ENCODE results near the gene FBXW5. TPM values are rescaled to one million over a fixed set of nuclear protein-coding genes. Genes with fewer than 3 reads are reported as not detected.

The FBXW5 gene
- total RNA-seq, 1 donor = 157 TPM

DNA sequence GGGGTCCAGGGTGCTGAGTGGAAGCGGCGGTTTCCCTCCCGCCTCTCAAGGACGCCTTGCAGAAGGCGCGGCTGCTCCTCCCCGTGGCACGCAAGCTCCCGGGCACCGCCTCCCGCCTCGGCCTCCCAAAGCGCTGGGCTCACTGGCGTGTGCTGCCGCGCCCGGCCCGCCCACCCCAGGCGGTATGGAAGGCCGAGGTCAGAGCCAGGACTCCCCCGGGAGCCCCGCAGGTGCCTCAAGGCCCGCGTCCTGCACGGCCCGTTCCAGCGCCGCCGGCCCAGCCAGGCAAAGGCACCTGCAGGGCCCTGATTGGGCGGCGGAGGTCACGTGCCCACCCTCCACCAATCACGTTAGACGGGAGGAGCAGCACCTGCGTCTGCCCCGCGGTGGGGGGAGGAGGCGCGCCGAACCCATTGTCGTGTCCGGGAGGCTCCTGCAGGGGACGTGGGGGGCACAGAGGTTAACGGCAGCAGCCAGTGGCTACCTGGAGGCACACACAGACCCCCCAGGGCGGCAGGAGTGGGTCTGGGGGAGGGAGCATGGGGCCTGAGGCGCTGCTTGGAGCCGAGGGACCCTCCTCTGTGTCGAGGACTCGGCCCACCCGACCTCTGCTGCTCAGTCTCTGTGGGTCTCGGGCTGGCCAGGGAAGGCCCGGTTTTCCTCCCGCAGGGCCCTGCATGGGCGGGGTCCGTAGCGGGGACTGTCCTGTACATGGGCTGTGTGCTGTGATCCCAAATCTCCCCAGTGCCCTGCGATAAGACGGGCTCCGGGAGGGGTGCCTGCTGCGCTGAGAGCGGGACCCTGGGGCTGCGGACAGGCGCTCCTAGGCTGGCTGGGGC is 5.5 kb upstream of the FBXW5 start:
- TF ChIP-seq, protein P1, sequence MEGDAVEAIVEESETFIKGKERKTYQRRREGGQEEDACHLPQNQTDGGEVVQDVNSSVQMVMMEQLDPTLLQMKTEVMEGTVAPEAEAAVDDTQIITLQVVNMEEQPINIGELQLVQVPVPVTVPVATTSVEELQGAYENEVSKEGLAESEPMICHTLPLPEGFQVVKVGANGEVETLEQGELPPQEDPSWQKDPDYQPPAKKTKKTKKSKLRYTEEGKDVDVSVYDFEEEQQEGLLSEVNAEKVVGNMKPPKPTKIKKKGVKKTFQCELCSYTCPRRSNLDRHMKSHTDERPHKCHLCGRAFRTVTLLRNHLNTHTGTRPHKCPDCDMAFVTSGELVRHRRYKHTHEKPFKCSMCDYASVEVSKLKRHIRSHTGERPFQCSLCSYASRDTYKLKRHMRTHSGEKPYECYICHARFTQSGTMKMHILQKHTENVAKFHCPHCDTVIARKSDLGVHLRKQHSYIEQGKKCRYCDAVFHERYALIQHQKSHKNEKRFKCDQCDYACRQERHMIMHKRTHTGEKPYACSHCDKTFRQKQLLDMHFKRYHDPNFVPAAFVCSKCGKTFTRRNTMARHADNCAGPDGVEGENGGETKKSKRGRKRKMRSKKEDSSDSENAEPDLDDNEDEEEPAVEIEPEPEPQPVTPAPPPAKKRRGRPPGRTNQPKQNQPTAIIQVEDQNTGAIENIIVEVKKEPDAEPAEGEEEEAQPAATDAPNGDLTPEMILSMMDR (IDR thresholded peaks at IDR 0.05; ENCODE audit: extremely low read depth, low read depth, low read length) = no peak
- Histone ChIP-seq H3K4me1 (ENCODE audit: insufficient read depth, low read length) (peaks cover 8% of the 10 kb centered on the region), H3K79me2 (ENCODE audit: insufficient read depth, low read length) (no peaks in the 10 kb centered on the region), H3K27ac (ENCODE audit: low read depth, low read length) (no peak overlapping the region), H4K20me1 (ENCODE audit: insufficient read depth, low read length) (no peaks in the 10 kb centered on the region), H3K27me3 (ENCODE audit: insufficient read depth, low read length) (no peaks in the 10 kb centered on the region), H3K4me2 (ENCODE audit: insufficient read depth, low read length) (peak overlapping the region; percentile 90), H3K9me3 (ENCODE audit: low read depth, low read length) (no peaks in the 10 kb centered on the region), H2AFZ (ENCODE audit: low read length) (peak overlapping the region; percentile 93), H3K4me3 (ENCODE audit: insufficient read depth, low read length) (peak overlapping the region; percentile 79), H3K36me3 (ENCODE audit: insufficient read depth, low read length) (no peaks in the 10 kb centered on the region)
- DNase-seq (ENCODE audit: insufficient read length, low spot score, missing footprints) = peak; percentile 100

DNA sequence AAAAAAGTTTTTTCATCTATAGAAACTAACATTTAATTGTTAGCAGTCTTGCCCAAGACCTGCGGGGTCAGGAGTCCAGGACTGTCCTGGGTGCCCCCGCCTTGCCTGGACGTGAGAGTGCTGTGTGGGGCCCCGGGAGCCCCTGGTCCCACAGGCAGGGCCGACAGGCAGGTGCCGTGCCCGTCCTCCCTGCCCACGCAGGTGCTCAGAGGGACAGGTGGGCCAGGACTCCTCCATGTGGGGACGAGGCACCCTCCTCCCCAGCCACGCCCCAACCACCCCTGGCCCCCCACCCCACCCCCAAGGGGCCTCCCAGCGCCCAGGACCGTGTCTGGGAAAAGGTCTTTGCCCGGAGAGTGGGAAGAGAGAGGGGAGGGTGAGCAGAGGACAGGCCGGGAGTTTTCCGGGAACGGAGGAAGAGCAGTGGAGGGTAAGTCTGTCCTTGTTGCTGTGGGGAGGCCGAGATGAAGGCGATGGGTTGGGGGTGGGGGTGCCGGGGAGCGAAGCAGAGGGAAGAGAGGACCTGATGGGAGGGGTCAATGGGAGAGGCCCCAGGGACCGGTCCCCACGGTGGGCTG is 4.8 kb upstream of the FBXW5 start:
- peaks cover 11% of the 10 kb centered on the region for H3K4me1 ChIP-seq (ENCODE audit: insufficient read depth, low read length)
- TF ChIP-seq, protein P1 (IDR thresholded peaks at IDR 0.05; ENCODE audit: extremely low read depth, low read depth, low read length) = no peak
- peak overlapping the region; percentile 90 for H3K4me2 ChIP-seq (ENCODE audit: insufficient read depth, low read length)
- H4K20me1 ChIP-seq (ENCODE audit: insufficient read depth, low read length) = no peaks in the 10 kb centered on the region
- peak; percentile 62 for DNase-seq (ENCODE audit: insufficient read length, low spot score, missing footprints)
- no peak overlapping the region for H3K27ac ChIP-seq (ENCODE audit: low read depth, low read length)
- H3K4me3 ChIP-seq (ENCODE audit: insufficient read depth, low read length) = peak overlapping the region; percentile 79
- H3K27me3 ChIP-seq (ENCODE audit: insufficient read depth, low read length) = no peaks in the 10 kb centered on the region
- no peaks in the 10 kb centered on the region for H3K79me2 ChIP-seq (ENCODE audit: insufficient read depth, low read length)
- peak overlapping the region; percentile 59 for H2AFZ ChIP-seq (ENCODE audit: low read length)
- H3K9me3 ChIP-seq (ENCODE audit: low read depth, low read length) = no peaks in the 10 kb centered on the region
- no peaks in the 10 kb centered on the region for H3K36me3 ChIP-seq (ENCODE audit: insufficient read depth, low read length)

DNA sequence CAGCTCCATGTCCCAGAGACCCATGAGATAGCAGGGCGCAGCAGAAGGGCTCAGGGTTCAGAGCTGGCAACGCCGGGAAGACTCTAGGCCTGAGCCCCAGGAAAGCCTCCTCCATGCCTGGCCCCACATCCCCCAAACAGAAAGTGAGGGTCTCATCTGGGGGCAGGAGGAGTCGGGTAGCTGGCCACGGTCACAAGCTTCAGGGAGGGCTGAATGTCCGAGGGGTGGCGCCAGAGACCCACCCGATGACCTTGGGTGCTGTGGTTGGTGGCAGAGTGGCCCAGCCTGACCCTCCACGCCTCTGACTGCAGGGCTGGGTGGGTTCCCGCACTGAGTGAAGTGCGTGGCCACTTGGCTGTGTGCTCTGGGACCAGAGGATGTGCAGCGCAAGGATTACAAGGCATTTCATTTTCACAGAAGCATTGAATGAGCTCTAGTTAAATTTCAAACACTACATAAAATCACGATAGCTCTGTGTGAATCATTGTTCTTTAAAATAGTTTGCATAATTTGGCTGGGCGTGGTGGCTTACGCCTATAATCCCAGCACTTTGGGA is 3.5 kb upstream of the FBXW5 start:
- H3K79me2 ChIP-seq (ENCODE audit: insufficient read depth, low read length) = peaks cover 10% of the 10 kb centered on the region
- no peaks in the 10 kb centered on the region for H3K36me3 ChIP-seq (ENCODE audit: insufficient read depth, low read length)
- H4K20me1 ChIP-seq (ENCODE audit: insufficient read depth, low read length) = peaks cover 4% of the 10 kb centered on the region
- TF ChIP-seq, protein P1 (IDR thresholded peaks at IDR 0.05; ENCODE audit: extremely low read depth, low read depth, low read length) = peak; percentile 53
- H3K27me3 ChIP-seq (ENCODE audit: insufficient read depth, low read length) = no peaks in the 10 kb centered on the region
- DNase-seq (ENCODE audit: insufficient read length, low spot score, missing footprints) = peak; percentile 96
- no peak overlapping the region for H2AFZ ChIP-seq (ENCODE audit: low read length)
- no peak overlapping the region for H3K4me2 ChIP-seq (ENCODE audit: insufficient read depth, low read length)
- no peak overlapping the region for H3K4me3 ChIP-seq (ENCODE audit: insufficient read depth, low read length)
- peaks cover 16% of the 10 kb centered on the region for H3K4me1 ChIP-seq (ENCODE audit: insufficient read depth, low read length)
- H3K9me3 ChIP-seq (ENCODE audit: low read depth, low read length) = no peaks in the 10 kb centered on the region
- H3K27ac ChIP-seq (ENCODE audit: low read depth, low read length) = no peak overlapping the region

All from osteoblast (primary cell).